DND-41 (cell line): ENCODE measurements around the gene BPIFB6.

Experiments used
- ATAC-seq: fragments of 200-7000 bp; cut with Tn5 transposase; 3 replicates; pipeline ENCODE4 v1.9.1; 2021; ENCODE audit warnings: low read depth; ENCODE audit not compliant: insufficient read depth
- DNase-seq: peaks from one replicate; pipeline ENCODE4 v3.0.0-alpha.2; 2020
- H2AFZ ChIP-seq: 2 replicates; pipeline ENCODE4 v1.6.0; 2012; ENCODE audit warnings: low read depth, low read length
- H3K27ac ChIP-seq: 2 replicates; pipeline ENCODE4 v1.5.1; 2012; ENCODE audit warnings: low read length, inconsistent platforms
- H3K27me3 ChIP-seq: fragments of 200-600 bp; sonication (generic); 2 replicates; pipeline ENCODE4 v1.6.0; 2012; ENCODE audit warnings: low read length, mild to moderate bottlenecking, inconsistent platforms; ENCODE audit not compliant: insufficient read depth, poor library complexity
- H3K36me3 ChIP-seq: 2 replicates; pipeline ENCODE4 v1.5.1; 2012; ENCODE audit warnings: low read length, inconsistent platforms; ENCODE audit not compliant: insufficient read depth
- H3K4me1 ChIP-seq: 2 replicates; pipeline ENCODE4 v1.5.1; 2012; ENCODE audit warnings: mild to moderate bottlenecking, low read length; ENCODE audit not compliant: insufficient read depth
- H3K4me2 ChIP-seq: 2 replicates; pipeline ENCODE4 v1.6.0; 2012; ENCODE audit warnings: mild to moderate bottlenecking, moderate library complexity, low read length, inconsistent platforms; ENCODE audit not compliant: insufficient read depth
- H3K4me3 ChIP-seq, 2 experiments: fragments of 200-600 bp in 1 of 2; shearing (Covaris generic) in 1 of 2; 2 replicates each; pipeline ENCODE4 v1.5.1; 2012 to 2016; ENCODE audit warnings: inconsistent platforms in 2 of 2, low read length in 2 of 2, mild to moderate bottlenecking in 2 of 2, low read depth in 1 of 2, moderate library complexity in 1 of 2
- H3K79me2 ChIP-seq: 2 replicates; pipeline ENCODE4 v1.6.0; 2012; ENCODE audit warnings: low read length, inconsistent platforms; ENCODE audit not compliant: insufficient read depth
- H3K9ac ChIP-seq: 2 replicates; pipeline ENCODE4 v1.6.0; 2012; ENCODE audit warnings: low read depth, mild to moderate bottlenecking, inconsistent platforms, low read length, moderate library complexity
- H3K9me3 ChIP-seq: 2 replicates; pipeline ENCODE4 v1.5.1; 2012; ENCODE audit warnings: low read length, moderate library complexity, mild to moderate bottlenecking, inconsistent platforms; ENCODE audit not compliant: insufficient read depth, severe bottlenecking
- H4K20me1 ChIP-seq: 2 replicates; pipeline ENCODE4 v1.6.0; 2012; ENCODE audit warnings: low read length; ENCODE audit not compliant: insufficient read depth
- EZH2 ChIP-seq: IDR thresholded peaks from 3 replicates; pipeline ENCODE4 v1.6.1; 2012; ENCODE audit warnings: borderline replicate concordance, low read depth, mild to moderate bottlenecking, moderate library complexity, low read length, inconsistent platforms; ENCODE audit not compliant: severe bottlenecking
- TF ChIP-seq, protein P1 (sequence below): IDR thresholded peaks from 2 replicates; pipeline ENCODE4 v1.5.1; 2012; ENCODE audit warnings: borderline replicate concordance, low read length, moderate library complexity, mild to moderate bottlenecking; ENCODE audit not compliant: poor library complexity, severe bottlenecking; ENCODE audit errors: extremely low read depth

The BPIFB6 gene, protein sequence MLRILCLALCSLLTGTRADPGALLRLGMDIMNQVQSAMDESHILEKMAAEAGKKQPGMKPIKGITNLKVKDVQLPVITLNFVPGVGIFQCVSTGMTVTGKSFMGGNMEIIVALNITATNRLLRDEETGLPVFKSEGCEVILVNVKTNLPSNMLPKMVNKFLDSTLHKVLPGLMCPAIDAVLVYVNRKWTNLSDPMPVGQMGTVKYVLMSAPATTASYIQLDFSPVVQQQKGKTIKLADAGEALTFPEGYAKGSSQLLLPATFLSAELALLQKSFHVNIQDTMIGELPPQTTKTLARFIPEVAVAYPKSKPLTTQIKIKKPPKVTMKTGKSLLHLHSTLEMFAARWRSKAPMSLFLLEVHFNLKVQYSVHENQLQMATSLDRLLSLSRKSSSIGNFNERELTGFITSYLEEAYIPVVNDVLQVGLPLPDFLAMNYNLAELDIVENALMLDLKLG

GRCh38 chr20:33031531-33031930 lies at the start of gene BPIFB6:
BPIFB6 (plus strand) TSS chr20:33031648; CDS start chr20:33031648, 0 bp downstream.
- H3K4me3 ChIP-seq, result no peak within 1 kb of the TSS
- no peaks in the 10 kb centered on the region for H3K9me3 ChIP-seq
- no peak within 1 kb of the TSS for H3K9ac ChIP-seq
- ATAC-seq, result no peak
- no peak within 1 kb of the TSS for H2AFZ ChIP-seq
- no peaks in the 10 kb centered on the region for H3K4me1 ChIP-seq
- H3K27ac ChIP-seq, result no peak within 1 kb of the TSS
- H3K79me2 ChIP-seq, result no peaks in the 10 kb centered on the region
- TF ChIP-seq EZH2, result no peak
- TF ChIP-seq, protein P1, sequence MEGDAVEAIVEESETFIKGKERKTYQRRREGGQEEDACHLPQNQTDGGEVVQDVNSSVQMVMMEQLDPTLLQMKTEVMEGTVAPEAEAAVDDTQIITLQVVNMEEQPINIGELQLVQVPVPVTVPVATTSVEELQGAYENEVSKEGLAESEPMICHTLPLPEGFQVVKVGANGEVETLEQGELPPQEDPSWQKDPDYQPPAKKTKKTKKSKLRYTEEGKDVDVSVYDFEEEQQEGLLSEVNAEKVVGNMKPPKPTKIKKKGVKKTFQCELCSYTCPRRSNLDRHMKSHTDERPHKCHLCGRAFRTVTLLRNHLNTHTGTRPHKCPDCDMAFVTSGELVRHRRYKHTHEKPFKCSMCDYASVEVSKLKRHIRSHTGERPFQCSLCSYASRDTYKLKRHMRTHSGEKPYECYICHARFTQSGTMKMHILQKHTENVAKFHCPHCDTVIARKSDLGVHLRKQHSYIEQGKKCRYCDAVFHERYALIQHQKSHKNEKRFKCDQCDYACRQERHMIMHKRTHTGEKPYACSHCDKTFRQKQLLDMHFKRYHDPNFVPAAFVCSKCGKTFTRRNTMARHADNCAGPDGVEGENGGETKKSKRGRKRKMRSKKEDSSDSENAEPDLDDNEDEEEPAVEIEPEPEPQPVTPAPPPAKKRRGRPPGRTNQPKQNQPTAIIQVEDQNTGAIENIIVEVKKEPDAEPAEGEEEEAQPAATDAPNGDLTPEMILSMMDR, result no peak
- no peaks in the 10 kb centered on the region for H4K20me1 ChIP-seq
- no peak within 1 kb of the TSS for H3K4me2 ChIP-seq
- DNase-seq, result no peak
- H3K36me3 ChIP-seq, result no peaks in the 10 kb centered on the region
- no peaks in the 10 kb centered on the region for H3K27me3 ChIP-seq

DNA sequence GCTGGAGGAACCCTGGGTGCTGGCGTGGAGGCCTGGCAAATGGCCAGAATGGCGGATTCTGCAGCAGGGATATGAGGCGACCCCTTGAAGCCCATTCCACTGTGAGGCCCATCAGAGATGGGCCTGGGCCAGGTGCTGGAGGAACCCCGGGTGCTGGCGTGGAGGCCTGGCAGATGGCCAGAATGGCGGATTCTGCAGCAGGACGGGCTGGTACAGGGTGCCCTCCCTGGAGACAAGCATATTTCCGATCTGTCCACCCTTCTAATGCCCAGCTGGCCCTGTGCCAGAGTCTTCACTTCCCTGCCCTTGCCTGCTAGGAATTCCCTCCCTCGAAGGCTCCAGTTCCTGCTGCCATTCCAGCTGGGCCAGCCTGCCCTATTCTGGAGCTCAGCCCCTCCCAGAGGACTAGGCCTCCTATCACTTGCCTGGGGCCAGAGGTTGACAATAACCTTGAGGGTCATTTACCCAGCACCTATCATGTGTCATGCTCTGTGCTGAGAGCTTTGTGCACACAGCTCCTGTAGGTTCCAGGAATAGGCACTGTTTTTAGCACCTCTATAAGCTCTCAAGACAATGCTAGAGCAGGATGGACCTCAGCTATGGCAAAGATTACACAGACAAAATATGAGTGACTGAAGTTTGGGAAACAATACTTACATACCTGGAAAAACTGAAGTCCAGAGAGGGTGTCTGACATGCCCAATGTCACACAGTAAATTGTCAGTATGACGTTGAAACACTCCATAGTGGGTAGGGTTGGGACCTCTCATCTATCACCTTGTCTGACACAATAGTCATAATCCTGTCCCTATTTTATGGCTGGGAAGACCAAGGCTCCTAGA lies 48.6 kb upstream of the BPIFB6 start:
- Histone ChIP-seq H3K4me2 (no peak overlapping the region), H3K27me3 (no peaks in the 10 kb centered on the region), H3K36me3 (no peaks in the 10 kb centered on the region)

GRCh38 chr20:32983459-32984112 lies 47.9 kb upstream of the BPIFB6 start:
- DNase-seq (no peak), ATAC-seq (no peak)
- no peaks in the 10 kb centered on the region for H3K36me3 ChIP-seq
- H3K9ac ChIP-seq, result no peak overlapping the region
- H3K9me3 ChIP-seq, result no peaks in the 10 kb centered on the region
- TF ChIP-seq, protein P1, result no peak
- TF ChIP-seq EZH2, result no peak
- H4K20me1 ChIP-seq, result no peaks in the 10 kb centered on the region
- no peak overlapping the region for H3K4me2 ChIP-seq
- no peaks in the 10 kb centered on the region for H3K27me3 ChIP-seq
- H2AFZ ChIP-seq, result no peak overlapping the region
- no peak overlapping the region for H3K4me3 ChIP-seq
- H3K4me1 ChIP-seq, result no peaks in the 10 kb centered on the region
- no peak overlapping the region for H3K27ac ChIP-seq
- H3K79me2 ChIP-seq, result no peaks in the 10 kb centered on the region

More for the DNA sequence above, 48.6 kb upstream of the BPIFB6 start:
- DNase-seq (no peak), ATAC-seq (no peak)
- no peak overlapping the region for H2AFZ ChIP-seq
- H4K20me1 ChIP-seq, result no peaks in the 10 kb centered on the region
- no peak overlapping the region for H3K4me3 ChIP-seq
- H3K9ac ChIP-seq, result no peak overlapping the region
- no peaks in the 10 kb centered on the region for H3K79me2 ChIP-seq
- no peak overlapping the region for H3K27ac ChIP-seq
- H3K4me1 ChIP-seq, result peaks cover under 1% of the 10 kb centered on the region
- no peaks in the 10 kb centered on the region for H3K9me3 ChIP-seq
- TF ChIP-seq, protein P1, result no peak
- no peak for TF ChIP-seq EZH2
